Effector memory CD4-positive, alpha-beta T cell (primary cell): ENCODE results near the gene TM9SF3.

Experiments
- DNase-seq, 3 donors: peaks; one replicate each; pipeline ENCODE4 v3.0.0-alpha.2; 2020
- H3K27ac ChIP-seq: 2 replicates; pipeline ENCODE4 v1.7.0; 2013; ENCODE audit warnings: mild to moderate bottlenecking, low read length, moderate library complexity; ENCODE audit not compliant: insufficient read depth, poor library complexity, severe bottlenecking
- H3K27me3 ChIP-seq: replicated peaks from 2 replicates; pipeline ENCODE4 v1.7.0; 2013; ENCODE audit warnings: mild to moderate bottlenecking, low read length; ENCODE audit not compliant: insufficient read depth, control insufficient read depth, poor library complexity, severe bottlenecking
- H3K36me3 ChIP-seq: 2 replicates; pipeline ENCODE4 v1.7.0; 2013; ENCODE audit warnings: mild to moderate bottlenecking, low read length, moderate library complexity; ENCODE audit not compliant: control insufficient read depth, insufficient read depth
- H3K4me1 ChIP-seq: 2 replicates; pipeline ENCODE4 v1.7.0; 2013; ENCODE audit warnings: low read length, mild to moderate bottlenecking; ENCODE audit not compliant: control insufficient read depth, insufficient read depth, poor library complexity, severe bottlenecking
- H3K4me3 ChIP-seq: 2 replicates; pipeline ENCODE4 v1.7.0; 2013; ENCODE audit warnings: low read length, low read depth, mild to moderate bottlenecking; ENCODE audit not compliant: insufficient read depth, poor library complexity, severe bottlenecking
- H3K9me3 ChIP-seq: 2 replicates; pipeline ENCODE4 v1.7.0; 2013; ENCODE audit warnings: mild to moderate bottlenecking, low read length, moderate library complexity; ENCODE audit not compliant: control insufficient read depth

Gene TM9SF3

GRCh38 chr10:96501985-96502384, 84.8 kb downstream of the TM9SF3 start:
- DNase-seq: no peak
- Histone ChIP-seq H3K27ac (no peak overlapping the region), H3K36me3 (no peaks in the 10 kb centered on the region), H3K27me3 (no peaks in the 10 kb centered on the region), H3K9me3 (no peaks in the 10 kb centered on the region), H3K4me3 (no peak overlapping the region), H3K4me1 (no peaks in the 10 kb centered on the region)

- no peak for DNase-seq
- Histone ChIP-seq H3K27ac (no peak overlapping the region), H3K36me3 (no peaks in the 10 kb centered on the region), H3K27me3 (no peaks in the 10 kb centered on the region), H3K4me3 (no peak overlapping the region), H3K9me3 (no peaks in the 10 kb centered on the region), H3K4me1 (no peaks in the 10 kb centered on the region)
Observed at GRCh38 chr10:96500519-96500918, 86.3 kb downstream of the TM9SF3 start.

GRCh38 chr10:96500050-96500449, 86.8 kb downstream of the TM9SF3 start:
- Histone ChIP-seq H3K4me3 (no peak overlapping the region), H3K27ac (no peak overlapping the region), H3K4me1 (no peaks in the 10 kb centered on the region), H3K27me3 (no peaks in the 10 kb centered on the region), H3K36me3 (no peaks in the 10 kb centered on the region), H3K9me3 (no peaks in the 10 kb centered on the region)
- no peak for DNase-seq

- no peaks in the 10 kb centered on the region for H3K36me3 ChIP-seq
- no peak overlapping the region for H3K27ac ChIP-seq
- H3K4me3 ChIP-seq: no peak overlapping the region
- no peak for DNase-seq
- H3K4me1 ChIP-seq: no peaks in the 10 kb centered on the region
- no peaks in the 10 kb centered on the region for H3K27me3 ChIP-seq
- no peaks in the 10 kb centered on the region for H3K9me3 ChIP-seq
Observed at GRCh38 chr10:96497391-96497790, 89.4 kb downstream of the TM9SF3 start.

GRCh38 chr10:96496281-96496925, 90.4 kb downstream of the TM9SF3 start:
- H3K27ac ChIP-seq: no peak overlapping the region
- H3K4me1 ChIP-seq: no peaks in the 10 kb centered on the region
- H3K36me3 ChIP-seq: no peaks in the 10 kb centered on the region
- no peak for DNase-seq
- H3K27me3 ChIP-seq: no peaks in the 10 kb centered on the region
- no peaks in the 10 kb centered on the region for H3K9me3 ChIP-seq
- H3K4me3 ChIP-seq: no peak overlapping the region

GRCh38 chr10:96495544-96495943, 91.3 kb downstream of the TM9SF3 start:
- no peaks in the 10 kb centered on the region for H3K27me3 ChIP-seq
- no peaks in the 10 kb centered on the region for H3K4me1 ChIP-seq

GRCh38 chr10:96494694-96495093, 92.1 kb downstream of the TM9SF3 start:
- H3K27me3 ChIP-seq: no peaks in the 10 kb centered on the region
- no peak overlapping the region for H3K4me3 ChIP-seq
- no peaks in the 10 kb centered on the region for H3K4me1 ChIP-seq
- H3K27ac ChIP-seq: no peak overlapping the region
- DNase-seq: no peak
- no peaks in the 10 kb centered on the region for H3K9me3 ChIP-seq
- no peaks in the 10 kb centered on the region for H3K36me3 ChIP-seq

More at GRCh38 chr10:96495544-96495943, 91.3 kb downstream of the TM9SF3 start:
- no peak overlapping the region for H3K27ac ChIP-seq
- no peaks in the 10 kb centered on the region for H3K9me3 ChIP-seq
- no peak overlapping the region for H3K4me3 ChIP-seq
- no peaks in the 10 kb centered on the region for H3K36me3 ChIP-seq
- no peak for DNase-seq

GRCh38 chr10:96493871-96494525, 92.8 kb downstream of the TM9SF3 start:
- DNase-seq: no peak
- Histone ChIP-seq H3K27me3 (no peaks in the 10 kb centered on the region), H3K4me1 (no peaks in the 10 kb centered on the region), H3K36me3 (no peaks in the 10 kb centered on the region), H3K9me3 (no peaks in the 10 kb centered on the region), H3K4me3 (no peak overlapping the region), H3K27ac (no peak overlapping the region)

- Histone ChIP-seq H3K4me3 (no peak overlapping the region), H3K4me1 (no peaks in the 10 kb centered on the region), H3K36me3 (no peaks in the 10 kb centered on the region), H3K27me3 (no peaks in the 10 kb centered on the region), H3K27ac (no peak overlapping the region), H3K9me3 (no peaks in the 10 kb centered on the region)
- DNase-seq: no peak
Observed at GRCh38 chr10:96493254-96493653, 93.6 kb downstream of the TM9SF3 start.

GRCh38 chr10:96491303-96491702, 95.5 kb downstream of the TM9SF3 start:
- Histone ChIP-seq H3K9me3 (no peaks in the 10 kb centered on the region), H3K27ac (no peak overlapping the region), H3K27me3 (no peaks in the 10 kb centered on the region), H3K36me3 (no peaks in the 10 kb centered on the region), H3K4me1 (no peaks in the 10 kb centered on the region), H3K4me3 (no peak overlapping the region)
- no peak for DNase-seq
